ENCODE data around the gene ARID3B. TPM values are rescaled to one million over a fixed set of nuclear protein-coding genes. Genes with fewer than 3 reads are reported as not detected.
A peak's percentile ranks its signal among the peaks of the same experiment; 100 is the strongest.
"Not testable (repeated sequence)": the region's sequence is repeated elsewhere in the genome, so short reads cannot be mapped to it uniquely, and the experiment has no call there.

ARID3B gene
- total RNA-seq, 1 donor from 2014 or later, result 5.6 TPM

DNA sequence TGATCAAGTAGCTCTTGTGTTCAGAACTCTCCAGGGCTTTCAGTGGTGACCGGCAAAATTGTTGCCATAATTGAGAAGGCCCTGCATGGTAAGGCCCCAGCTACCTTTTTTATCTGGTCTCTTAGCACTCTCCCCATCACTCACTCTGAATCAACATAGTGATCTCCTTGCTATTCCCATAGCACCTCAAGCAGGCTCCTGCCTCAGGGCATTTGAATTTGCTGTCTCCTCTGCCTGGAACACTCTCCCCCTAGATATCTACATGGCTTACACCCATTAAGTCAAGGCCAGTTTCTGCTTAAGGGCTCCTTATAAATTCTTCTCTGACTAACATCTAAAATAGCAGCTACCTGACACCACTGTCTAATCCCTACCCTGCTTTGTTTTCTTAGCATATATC is 3.3 kb upstream of the ARID3B start:
- DNase-seq (ENCODE audit: low spot score), result no peak

DNA sequence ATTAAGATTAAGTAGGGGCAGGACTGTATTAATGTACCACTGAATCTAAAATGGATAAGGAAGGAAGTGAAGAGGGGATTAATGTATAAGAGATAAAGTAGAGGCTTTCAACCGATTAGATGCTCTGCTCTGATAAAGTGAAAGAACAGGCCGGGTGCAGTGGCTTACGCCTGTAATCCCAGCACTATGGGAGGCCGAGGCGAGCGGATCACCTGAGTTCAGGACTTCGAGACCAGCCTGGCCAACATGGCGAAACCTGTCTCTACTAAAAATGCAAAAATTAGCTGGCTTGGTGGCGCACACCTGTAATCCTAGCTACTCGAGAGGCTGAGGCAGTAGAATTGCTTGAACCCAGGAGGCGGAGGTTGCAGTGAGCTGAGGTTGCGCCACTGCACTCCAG is 1.5 kb upstream of the ARID3B start:
- DNase-seq (ENCODE audit: low spot score), result not testable (repeated sequence)

DNA sequence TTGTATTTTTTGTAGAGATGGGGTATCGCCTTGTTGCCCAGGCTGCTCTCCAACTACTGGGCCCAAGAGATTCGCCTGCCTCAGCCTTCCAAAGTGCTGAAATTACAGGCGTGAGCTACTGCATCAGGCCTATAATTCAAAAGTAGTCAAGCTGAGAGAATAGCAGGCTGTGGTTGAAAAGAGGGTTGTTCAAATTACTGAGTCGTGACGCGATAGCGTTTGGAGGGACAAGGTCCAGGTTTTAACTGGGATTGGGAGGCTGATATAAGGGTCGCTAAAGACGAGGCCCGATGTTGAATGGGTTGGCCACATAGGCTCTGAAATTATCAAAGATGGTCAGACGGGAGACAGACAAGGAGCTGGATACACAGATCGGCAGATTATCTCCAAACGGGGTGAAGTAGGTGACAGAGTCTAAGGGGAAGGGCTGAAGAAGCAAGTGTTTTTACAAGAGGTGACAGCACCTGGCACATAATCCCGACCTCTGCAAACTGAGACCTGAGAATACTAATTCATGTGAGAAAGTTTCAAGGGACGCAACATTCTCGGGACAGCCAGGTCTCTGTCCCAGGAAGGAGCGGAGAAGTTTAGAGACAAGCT is 759 bp upstream of the ARID3B start:
- DNase-seq (ENCODE audit: low spot score), result no peak

DNA sequence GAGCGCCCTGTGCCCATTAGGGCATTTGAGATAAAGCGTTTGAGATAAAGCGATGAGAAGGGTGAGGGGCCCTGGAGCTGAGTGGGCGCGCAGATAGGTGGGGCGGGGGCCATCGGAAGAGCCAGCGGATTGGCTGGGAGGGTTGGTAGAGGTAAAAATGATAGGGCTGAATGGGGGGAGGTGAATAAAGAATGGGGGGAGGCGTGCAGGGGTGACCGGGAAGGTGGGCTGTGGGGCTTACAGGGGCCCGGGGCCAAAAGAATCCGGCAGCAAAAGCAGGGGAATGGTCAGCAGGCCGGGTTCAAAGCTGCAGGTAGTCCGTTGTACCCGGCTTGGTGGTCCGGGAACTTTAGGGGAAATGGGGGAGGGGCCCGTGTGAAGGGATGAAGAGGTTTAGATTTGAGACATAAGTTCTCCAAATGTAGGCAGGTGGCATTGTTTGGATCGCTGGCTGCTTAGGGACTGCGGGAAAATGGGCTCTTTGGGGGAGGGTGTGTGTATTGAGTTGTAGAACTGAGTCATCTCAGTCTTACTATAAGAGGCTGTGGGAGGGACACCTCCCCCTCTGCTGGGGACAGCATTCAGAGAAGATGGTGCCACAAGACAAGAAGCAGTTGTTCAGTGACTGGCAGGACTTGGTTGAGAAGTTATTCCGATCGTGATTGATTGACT is 610 bp downstream of the ARID3B start:
- peak; percentile 51 for DNase-seq (ENCODE audit: low spot score)

DNA sequence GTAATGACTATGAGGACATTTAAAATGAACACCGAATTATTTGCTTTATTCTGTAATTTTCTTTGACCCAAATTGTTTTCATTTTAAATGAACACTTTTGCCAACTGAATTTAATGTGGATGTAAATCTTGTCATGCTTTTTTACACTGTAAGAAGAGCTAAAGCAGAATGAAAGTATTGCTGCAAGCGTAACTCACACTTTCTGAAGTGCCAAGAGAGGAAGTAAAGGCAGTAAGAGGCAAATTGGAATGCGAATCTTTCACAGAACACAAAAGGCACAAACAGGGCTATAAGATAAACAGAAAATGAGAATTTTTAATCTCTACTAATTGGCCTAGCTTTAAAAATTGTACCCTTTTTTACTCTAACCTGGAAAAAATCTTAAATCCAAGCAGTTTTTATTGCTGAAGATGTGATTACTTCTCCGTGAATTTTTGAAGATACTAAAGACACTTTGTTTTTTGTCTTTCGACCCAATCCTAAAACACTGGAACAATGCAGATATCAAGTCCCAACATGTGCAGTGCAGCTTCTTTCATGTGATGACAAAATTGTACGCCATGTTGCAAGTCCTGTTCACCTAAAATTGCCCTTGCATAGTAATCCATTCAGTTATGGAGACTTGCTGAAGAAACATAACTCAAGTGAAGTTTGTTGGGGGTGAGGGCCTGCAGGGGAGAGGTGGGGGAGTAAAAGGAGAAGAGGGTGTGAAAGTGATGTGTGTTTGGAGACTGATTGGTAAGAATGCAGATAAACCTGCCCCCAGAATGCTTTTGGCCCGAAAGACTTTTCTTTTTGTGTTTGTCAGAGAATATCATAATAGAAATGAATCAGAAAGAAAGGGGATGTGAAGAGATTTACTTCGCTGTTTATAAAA is 1.4 kb downstream of the ARID3B start:
- no peak for DNase-seq (ENCODE audit: low spot score)

DNA sequence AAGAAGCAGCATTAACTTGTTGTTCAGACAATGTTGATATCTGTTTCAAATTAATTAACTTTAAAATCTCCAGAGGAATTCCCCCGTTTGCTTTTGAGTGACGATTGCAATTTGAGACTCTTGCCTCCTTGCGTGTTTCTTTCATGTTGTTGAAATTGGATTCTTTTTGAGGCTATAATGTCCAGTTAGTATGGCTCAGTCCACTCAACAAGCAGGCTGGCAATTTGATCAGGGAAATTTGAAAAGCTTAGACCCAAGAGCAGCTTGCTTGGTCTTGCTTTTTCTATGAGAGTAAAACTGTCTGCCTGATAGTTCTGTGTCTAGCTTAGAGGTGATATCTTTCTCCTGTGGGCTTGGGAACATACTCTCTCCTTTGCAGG is 2.0 kb downstream of the ARID3B start:
- DNase-seq (ENCODE audit: low spot score), result no peak

DNA sequence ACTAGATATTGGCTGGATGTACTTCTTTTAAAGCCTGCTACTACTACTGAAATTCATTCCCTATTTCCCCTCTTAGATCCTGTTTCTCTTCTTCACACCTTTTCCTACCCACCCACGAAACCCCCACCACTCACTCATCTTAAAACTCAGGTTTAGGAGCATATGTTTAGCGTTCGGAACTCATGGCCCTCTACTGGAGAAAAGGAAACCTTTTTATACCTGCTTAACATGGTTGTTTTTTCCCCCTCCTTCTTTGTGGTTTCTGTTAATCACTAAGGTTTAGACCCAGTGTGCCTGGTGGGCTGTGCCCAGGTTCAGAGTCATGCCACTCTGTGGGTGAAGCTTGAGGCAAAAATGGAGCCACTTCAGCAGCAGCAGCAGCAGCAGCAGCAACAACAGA is 2.6 kb downstream of the ARID3B start:
- no peak for DNase-seq (ENCODE audit: low spot score)

DNA sequence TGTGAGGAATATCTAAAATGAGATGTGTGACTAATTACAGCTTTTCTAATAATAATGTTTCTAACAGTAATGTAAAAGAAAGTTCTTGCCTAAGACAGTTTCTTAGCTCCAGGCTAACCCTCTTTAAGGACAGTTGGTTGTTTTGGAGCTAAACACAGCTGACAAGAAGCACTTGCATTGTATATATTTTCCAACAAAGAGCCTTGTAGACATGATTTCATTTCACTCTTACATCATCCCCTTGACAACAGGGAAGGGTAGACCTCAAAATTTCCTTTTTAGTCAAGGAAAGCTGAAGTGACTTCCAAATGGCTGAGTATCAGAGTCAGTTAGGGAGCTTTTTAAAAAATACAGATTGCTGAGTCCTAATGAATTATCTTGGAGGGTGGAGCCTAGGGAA is 4.1 kb downstream of the ARID3B start:
- no peak for DNase-seq (ENCODE audit: low spot score)

DNA sequence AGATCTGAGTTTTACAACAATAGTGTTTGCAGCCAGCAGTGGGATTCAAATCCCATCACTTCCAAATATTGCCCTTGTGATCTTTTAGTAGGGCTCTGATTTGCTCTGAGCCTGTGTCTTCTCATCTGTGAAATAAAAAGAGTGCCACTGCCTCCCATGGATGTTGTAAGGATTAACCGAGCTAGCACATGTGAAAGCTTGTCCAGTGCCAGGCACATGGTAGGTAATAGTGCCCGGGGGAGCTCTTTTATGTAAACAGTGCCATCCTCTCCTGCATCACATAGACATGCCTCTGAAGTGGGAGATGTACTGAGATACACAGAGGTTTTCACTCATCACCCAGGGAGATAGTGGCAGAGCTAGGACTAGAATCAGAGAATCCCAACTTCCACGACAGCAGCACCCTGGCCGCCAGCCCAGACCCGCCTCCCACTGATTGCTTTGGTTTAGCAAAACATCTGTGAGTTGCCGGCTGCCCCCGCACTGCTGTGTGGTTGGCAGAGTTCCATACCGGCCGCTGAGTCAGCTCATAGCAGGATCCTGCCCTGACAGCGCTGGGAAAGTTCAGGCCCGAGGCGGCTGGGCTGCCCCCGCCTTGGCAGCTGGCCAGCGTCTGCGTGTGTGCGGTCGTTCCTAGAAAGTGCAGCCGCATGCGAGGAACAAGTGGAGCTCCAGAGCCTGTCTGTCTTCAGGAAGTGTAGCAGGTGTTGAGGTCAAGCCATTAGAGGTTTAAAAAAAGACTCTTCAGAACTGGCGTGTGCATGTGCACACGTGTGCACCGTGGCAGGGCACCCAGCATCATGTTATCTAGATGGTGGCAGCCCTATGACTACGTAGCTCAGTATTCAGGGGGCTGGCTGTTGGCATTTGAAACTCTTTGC is 5.0 kb downstream of the ARID3B start:
- DNase-seq (ENCODE audit: low spot score), result peak; percentile 98

DNA sequence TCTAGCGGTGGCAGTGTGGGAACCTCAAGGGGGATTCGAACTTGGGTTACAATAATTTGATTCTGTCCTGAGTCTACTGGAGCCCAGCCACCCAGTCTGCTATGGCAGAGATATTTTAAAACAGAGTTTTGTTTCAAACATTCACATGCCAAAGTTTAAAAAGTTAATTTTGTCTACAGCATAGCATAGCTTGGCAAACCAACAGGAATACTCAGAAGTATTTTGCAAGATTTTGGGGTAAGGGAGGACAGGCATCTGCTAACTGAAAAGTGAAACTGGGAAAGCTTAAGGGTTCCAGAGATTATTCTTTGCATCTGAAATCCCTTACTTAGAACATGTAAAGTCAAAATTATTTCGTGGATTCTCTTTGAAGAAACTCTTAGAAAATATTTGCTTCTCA is 6.6 kb downstream of the ARID3B start:
- no peak for DNase-seq (ENCODE audit: low spot score)

DNA sequence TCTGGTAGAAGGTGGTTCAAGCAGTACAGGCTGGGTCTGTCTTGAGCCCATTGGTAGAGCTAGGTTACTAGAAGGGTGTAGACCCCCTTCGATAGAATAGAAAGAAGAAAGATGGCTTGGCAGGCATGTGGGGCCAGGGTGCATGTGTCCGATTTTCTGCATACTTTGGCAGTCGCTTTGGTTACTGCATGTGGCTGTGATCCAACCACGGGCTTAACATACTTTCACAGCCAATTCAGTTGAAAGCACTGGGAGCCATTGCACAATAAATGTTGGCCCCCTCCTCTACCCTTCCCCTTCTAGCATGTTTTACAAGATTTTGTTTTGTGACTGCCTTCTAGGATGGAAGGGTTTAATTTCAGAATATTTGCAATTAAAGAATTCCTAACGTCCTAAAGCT is 7.2 kb downstream of the ARID3B start:
- DNase-seq (ENCODE audit: low spot score), result no peak

DNA sequence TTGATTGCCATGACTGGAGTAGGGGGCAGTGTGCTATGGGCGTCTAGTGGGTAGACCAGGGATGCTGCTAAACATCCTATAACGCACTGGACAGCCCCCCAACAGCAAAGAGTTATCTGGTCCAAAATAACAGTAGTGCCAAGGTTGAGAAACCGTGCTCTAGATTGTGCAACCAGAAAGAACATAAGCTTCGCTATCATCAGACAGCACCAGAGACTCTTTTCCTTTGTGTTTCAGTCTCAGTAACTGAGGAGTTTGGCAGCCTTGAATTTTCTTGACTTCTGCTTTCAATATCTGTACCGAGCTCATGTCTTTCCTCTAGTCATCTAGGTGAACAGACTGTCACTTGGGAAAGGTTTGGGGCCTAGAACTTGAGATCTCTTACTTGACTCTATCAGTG is 8.8 kb downstream of the ARID3B start:
- DNase-seq (ENCODE audit: low spot score), result no peak

DNA sequence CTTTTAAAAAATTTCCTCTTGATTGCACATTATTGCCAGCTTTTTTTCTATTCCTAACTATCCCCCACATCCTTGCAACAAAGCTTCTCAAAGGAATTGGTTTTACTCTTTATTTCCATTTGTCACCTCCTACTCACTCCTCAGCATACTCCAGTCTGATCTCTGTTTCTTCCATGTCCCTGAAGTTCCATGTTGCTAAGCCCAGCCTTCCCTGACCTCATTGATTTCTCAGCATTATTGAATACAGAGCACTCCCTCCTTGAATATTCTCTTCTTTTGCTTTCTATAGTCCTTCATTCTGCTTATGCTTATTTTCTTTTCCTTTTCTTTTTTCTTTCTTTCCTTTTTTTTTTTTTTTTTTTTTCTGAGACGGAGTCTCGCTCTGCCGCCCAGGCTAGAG is 10.7 kb downstream of the ARID3B start:
- DNase-seq (ENCODE audit: low spot score), result no peak

DNA sequence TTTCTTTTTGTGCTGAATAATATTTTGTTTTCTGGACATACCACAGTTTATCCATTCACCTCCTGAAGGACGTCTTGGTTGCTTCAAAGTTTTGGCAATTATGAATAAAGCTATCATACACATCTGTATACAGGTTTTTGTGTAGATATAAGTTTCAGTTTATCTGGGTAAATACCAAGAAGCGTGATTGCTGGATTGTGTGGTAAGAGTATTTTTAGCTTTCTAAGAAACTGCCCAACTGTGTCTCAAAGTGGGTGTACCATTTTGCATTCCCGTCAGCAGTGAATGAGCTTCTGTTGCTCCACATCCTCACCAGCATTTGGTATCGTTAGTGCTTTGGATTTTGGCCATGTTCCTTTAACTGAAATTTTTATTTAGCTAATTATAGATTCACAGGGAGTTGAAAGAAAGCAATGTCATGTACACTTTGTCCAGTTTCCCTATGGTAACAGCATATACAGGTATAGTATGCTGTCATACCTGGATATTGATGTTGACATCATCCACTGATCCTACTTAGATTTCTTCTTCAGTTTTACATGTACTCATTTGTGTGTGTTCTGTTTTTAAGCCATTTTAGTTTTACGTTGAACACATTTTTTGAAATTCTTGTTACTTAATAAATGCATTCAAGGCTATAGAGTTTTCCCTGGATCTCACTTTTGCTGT is 11.9 kb downstream of the ARID3B start:
- DNase-seq (ENCODE audit: low spot score), result no peak

DNA sequence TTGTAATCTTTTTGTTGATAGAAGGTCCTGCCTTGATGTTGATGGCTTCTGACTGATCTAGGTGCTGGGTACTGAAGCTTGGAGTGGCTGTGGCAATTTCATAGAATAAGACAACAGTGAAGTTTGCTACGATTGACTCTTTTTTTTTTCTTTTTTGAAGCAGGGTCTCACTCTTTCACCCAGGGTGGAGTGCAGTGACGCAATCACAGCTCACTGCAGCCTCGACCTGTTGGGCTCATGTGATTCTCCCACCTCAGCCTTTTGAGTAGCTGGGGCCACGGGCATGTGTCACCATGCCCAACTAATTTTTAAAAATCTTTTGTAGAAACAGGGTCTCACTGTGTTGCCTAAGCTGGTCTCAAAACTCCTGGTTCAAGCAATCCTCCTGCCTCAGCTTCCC is 14.2 kb downstream of the ARID3B start:
- DNase-seq (ENCODE audit: low spot score), result no peak

DNA sequence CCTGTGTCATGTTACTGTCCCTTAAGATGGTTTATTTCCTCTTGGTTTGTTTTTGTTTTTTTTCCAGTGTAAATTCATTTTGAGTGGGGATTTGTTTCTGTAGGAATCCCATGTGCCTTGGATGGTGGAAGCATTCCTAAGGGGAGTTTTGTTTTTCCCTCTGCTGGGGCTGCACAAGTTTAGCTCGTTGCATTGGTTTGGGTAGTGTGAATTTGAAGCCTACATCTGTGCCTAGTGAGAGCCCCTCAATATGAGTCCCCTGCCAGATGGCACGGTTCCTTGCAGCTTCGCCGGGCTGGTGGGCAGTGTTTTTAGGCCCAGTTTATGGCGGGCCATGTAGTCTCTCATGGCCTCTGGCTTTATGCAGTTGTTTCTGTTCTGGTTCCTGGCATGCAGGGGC is 17.7 kb downstream of the ARID3B start:
- no peak for DNase-seq (ENCODE audit: low spot score)

DNA sequence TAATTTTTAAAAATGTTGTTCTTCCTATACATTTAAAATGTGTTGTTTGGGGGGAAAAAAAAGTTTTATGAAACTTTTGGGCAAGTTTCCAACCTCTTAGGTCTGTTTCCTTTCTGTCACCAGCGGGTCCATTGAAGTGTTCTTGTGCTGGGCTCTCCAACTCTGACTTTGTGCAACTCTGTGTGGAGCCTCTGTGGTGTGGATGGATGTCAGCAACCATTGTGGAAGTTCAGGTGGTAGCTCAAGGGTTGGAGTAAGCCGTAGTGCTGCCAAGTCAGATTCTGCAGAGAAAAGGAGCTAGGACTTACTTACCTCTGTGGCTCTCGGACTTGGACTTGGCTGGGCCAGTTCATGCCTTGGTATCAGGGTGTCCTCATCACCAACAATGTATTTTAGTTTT is 22.4 kb downstream of the ARID3B start:
- DNase-seq (ENCODE audit: low spot score), result no peak

DNA sequence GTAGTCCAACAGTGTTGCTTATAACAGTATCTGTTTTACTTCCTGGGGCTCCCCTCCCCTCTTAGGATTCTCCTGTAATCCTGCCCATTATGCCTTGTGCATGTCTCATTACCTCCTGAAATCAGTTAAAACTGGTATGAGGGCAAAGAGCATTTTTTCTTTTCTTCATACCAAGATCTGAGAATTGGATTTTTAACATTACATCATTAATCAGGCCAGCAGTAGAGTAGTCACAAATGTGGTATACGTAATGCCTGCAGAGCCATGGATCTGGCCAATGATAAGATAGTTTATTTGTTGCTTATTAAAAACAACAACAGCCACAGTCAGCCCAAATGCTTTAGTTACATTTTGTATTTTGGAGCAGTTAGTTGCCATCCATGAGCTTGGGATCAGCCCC is 23.2 kb downstream of the ARID3B start:
- no peak for DNase-seq (ENCODE audit: low spot score)

DNA sequence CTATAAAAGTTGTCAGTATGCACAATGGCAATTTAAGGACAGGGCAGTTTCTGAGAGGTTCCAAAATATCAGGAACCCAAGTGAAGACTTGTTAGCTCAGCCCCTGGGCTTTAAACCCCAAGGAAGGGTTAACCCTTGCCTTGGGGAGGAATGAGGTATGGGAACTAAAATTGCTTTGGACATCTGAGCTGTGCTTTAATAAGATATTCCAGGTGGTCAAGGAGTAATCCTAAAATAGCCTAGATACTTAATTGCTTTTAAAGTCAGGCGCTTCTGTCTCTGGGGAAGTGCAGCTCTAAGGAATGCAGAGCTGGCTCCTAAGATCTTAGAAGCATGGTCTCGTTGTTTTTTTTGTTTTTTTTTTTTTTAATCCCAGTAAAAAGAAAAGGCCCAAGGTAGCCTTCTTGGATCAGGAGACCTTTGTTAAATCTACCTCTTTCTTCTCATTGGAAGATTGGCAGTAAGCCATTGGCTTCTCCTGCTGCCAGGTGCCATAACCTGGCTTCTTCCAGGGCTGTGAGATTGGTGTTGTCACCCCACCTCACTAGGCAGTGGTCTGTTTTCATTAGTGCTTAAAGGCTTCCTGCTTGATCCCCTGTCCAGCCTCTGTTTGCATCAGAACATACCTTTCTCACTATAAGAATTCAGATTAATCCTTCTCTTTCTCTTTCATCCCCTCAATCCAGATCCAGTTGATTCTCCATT is 24.5 kb downstream of the ARID3B start:
- no peak for DNase-seq (ENCODE audit: low spot score)

DNA sequence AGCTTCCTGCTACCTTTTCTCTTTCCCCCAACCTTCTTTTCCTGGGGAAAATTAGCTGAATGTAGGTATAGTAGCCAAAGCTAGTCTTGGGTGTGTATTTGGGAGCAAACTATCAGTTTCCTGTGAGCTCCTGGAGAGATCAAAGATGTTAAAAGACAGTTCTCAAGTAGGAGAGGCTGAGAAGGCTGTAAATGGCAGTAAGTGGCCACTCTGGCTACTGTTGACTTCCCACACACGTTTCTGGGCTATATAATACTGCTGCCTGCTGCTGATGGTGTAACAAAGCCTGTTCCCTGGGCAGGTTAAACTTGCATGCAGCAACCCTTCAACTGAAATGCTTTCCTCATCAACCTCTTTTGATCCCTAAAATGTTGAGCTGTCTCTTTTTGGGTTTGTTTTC is 27.6 kb downstream of the ARID3B start:
- no peak for DNase-seq (ENCODE audit: low spot score)

DNA sequence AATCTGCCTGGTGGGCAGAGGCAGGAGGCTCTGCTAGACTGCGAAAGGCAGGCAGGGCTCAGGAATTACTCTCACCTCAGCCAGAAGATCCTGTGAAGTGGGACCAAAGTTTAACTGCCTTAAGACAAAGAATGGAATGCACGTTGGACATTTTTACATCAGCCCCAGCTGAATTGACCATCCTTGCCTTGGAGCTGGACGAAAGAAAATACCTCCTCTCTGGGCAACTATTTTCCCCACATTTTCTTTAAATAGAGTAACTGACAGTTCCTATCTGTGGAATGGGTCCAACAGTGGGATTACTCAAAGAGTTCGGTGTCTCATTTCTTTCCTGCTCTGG is 28.7 kb downstream of the ARID3B start:
- no peak for DNase-seq (ENCODE audit: low spot score)

Measured in ureter (tissue), 1 donor.